DMS 273 treated with DMSO at 0.1 percent for 48 hours (cell line): ENCODE results near the gene AASDH.

Experiments used
- DNase-seq: peaks from one replicate; lab custom pipeline; 2025; lab: John Stamatoyannopoulos, UW

AASDH gene

GRCh38 chr4:56315041-56315440 lies 72.2 kb downstream of the AASDH start:
- no peak for DNase-seq

DNA sequence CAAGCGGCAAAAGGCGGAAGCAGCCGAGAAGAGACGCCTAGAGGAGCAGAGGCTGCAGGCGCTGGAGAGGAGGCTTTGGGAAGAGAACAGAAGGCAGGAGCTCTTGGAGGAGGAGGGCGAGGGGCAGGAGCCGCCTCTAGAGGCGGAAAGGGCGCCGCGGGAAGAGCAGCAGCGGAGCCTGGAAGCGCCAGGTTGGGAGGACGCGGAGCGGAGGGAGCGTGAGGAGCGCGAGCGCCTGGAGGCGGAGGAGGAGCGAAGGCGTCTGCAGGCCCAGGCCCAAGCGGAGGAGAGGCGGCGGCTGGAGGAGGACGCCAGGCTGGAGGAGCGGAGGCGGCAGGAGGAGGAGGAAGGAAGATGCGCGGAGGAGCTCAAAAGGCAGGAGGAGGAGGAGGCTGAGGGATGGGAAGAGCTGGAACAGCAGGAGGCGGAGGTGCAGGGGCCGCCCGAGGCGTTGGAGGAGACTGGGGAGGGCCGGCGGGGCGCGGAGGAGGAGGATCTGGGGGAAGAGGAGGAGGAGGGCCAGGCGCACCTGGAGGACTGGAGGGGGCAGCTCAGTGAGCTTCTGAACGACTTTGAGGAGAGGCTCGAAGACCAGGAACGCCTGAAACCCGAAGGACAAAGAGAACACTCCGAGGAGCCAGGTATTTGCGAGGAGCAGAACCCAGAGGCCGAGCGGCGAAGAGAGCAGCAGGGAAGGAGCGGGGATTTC lies 72.9 kb downstream of the AASDH start:
- no peak for DNase-seq

- DNase-seq: no peak
These were observed 74.2 kb downstream of the AASDH start for GRCh38 chr4:56313132-56313531.

DNA sequence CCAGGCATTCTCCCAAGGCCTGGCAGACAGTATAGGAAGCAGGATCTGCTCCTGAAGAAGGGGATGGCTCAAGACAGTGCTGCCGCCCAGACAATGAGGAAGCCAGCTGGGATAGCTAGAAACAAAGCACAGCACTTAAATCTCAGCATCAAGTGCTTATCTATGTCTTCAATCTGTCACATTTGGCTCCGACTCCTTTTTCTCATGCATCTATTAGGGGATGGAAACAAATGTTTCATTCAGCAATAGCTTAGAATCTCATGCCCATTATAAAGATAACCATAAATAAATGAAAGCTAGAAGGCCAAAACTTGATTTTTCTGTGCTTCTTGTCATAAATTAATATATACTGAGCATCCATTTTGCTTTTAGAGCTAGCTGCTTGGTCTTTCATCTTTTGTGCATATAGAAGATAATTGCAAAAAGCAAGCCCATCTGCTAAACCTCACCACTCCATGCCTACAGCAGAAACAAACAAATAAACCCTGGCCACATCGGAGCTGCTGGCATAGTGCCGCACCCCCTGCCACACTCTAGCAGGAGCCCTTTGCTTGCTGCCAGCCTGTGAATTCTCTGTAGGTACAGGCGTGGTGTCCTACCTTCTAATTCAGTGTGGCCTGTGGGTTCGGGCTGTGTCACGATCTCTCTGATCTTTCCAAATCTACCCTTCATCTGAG lies 75.9 kb downstream of the AASDH start:
- DNase-seq: peak; percentile 10

- no peak for DNase-seq
These were observed 76.7 kb downstream of the AASDH start for GRCh38 chr4:56310401-56311125.

DNA sequence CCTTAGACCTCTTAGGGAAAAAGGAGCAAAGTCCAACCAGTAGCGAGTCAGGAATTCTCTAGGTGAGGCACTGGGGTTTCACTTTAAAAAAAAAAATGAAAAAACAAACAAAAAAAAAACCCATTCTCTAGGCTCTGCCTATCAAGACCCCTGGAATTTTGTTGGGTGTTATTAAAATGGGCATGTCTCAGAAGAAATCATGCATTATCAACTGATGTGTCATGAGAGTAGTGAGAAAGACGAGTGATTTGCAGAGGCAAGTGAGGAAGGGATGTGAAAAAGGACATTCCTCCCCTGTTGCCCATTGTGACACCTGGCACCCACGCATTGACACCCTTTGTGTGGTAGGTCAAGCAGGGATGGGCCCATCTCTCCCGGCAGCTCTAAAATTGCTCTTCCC lies 78.9 kb downstream of the AASDH start:
- DNase-seq: no peak

DNA sequence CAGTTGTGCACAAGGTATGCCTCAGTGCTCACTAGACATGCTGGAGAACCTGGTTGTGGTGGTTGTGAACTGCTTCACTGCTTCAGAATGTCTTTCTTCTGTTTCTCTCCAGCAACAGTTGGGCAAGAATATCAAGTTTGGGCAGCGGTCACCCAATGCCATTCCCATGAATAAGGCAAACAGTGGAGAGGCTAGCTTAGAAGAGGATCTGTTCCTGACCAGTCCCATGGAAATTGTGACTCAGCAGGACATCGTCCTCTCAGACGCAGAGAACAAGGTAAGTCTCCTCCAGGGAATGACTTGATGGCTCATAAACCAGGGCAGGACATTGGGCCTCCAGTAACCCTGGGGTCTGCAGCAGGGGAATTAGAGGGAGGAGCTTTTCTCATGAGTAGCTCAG lies 79.9 kb downstream of the AASDH start:
- DNase-seq: no peak

GRCh38 chr4:56305390-56305789 lies 81.9 kb downstream of the AASDH start:
- DNase-seq: no peak

- DNase-seq: no peak
These were observed 83.4 kb downstream of the AASDH start for GRCh38 chr4:56303921-56304320.

DNA sequence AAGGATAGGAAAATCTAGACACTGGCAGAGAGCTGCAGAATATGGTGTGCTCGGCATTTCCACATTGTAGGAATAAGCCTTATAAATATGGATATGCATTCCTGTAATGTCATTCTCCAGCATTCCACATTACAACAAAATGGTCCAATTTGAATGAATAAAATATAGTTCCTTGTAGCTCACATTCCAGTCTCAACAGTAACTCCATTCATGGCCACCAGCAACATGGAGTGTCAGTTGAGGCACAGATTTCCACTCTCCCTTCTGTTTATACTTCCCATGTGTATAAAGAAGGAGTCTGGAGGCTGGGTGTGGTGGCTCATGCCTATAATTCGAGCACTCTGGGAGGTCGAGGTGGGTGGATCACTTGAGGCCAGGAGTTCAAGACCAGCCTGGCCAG lies 84.5 kb downstream of the AASDH start:
- DNase-seq: no peak

- DNase-seq: no peak
These were observed 85.2 kb downstream of the AASDH start for GRCh38 chr4:56301997-56302496.

DNA sequence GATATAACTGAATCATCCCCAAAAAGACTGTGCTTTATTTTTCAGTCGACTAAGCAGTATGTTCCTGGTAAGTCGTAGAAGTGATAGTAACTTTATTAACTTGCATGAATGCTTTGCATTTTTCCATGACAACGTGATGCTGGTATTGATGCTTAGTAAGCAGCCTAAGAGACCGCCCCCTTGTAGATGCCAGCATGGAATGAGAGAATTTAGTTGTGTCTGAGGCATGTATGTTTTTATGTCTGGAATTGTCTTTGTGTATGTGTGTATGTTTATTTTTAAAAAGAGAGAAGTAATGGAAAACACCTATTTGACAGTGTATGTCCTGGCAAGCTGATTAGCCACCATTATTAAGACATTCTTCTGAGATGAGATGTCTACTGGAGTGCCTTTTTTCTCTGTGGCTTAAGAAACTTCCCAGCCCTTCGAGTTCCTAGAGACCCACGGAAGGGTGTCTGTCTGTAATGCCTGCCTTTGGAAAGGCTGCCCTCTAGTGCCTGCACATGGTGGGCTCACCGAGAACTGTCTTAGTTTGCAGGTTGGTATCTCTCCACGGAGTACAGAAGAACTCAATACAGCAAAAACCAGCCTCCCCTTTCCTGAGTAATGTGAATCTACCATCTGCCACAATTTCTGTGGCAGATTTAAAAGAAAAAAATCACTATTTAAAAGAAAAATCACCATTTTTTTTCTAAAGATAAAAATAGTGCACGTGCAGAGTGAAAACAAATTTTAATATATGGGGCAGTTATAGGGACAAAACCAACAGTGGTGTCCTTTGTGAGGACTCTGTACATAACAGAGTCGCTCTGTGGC lies 85.9 kb downstream of the AASDH start:
- peak; percentile 33 for DNase-seq

DNA sequence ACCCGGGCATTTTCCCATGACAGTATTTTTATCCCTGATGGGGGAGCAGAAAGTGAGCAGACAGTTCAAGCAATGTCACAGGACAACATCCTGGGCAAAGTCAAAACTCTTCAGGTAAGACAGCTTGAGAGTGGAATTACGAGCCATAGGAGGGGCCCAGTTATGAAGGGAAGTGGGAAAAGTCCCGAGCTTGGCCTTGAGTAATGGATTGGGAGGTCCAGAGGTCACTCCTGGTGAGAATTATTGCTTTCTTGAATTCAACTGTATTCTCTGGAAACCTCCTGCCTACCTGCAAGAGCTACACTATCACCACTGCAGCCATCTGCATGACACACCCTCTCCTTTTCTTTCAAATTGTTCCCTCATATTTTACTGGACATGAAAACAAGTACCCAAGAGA lies 89.1 kb downstream of the AASDH start:
- DNase-seq: no peak

- DNase-seq: no peak
These were observed 89.5 kb downstream of the AASDH start for GRCh38 chr4:56297776-56298175.

DNA sequence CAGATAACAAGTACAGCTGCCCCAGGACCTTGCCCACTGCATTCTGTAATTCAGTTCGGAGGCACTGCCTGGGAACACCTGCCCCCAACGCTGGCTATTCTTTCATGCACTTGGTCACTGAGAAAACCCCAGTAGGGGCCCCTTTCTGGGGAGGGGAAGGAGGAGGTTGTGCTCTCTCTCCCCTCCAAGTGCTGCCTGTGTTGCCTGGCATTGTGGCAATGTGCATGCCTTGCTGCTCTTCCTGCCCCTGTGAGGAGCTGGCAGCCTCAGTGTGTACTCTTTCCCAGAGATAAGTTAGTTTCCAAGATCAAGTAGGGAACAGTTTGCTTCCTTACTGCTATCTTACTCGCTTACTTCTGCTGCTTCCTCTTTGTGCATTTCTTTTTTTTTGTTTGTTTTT lies 90.8 kb downstream of the AASDH start:
- DNase-seq: no peak

- DNase-seq: no peak
These were observed 94.2 kb downstream of the AASDH start for GRCh38 chr4:56293121-56293520.

- DNase-seq: no peak
These were observed 97.4 kb downstream of the AASDH start for GRCh38 chr4:56289934-56290333.

GRCh38 chr4:56288663-56289062 lies 98.6 kb downstream of the AASDH start:
- DNase-seq: no peak
